Measurements from ENCODE around the gene SOCS1. TPM values are rescaled to one million over a fixed set of nuclear protein-coding genes. Genes with fewer than 3 reads are reported as not detected.

The SOCS1 gene
- total and polyA plus RNA-seq, 2 of the 4 experiments (the other 2 are of a cell fraction): 2.0 to 22.0 TPM

DNA sequence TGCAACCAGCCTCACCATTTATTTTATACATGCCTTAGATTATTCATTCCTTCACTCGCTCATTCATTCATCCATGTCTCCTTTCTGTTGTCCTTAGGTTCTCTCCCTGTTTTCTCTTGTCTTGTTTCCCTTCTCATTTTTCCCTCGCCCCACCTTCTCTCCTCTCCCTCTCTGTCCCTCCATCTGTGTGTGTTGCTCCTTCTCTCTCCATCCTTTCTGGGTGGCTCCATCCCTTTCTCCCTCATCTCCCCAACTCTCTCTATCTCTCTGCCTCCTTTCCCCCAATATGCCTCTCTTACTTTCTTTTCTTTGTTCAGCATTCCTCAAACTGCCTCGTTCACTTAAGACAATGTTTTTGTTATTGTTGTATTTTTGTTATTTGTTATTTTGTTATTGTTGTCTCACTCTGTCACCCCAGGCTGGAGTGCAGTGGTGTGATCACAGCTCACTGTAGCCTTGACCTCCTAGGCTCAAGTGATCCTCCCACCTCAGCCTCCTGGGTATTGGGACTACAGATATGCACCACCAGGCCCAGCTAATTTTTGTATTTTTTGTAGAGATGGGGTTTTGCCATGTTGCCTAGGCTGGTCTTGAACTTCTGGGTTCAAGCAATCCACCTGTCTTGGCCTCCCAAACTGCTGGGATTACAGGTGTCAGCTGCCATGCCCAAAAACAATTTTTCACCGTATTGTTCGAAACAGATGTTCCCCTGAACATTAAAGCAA is 14.4 kb downstream of the SOCS1 start:
- TF ChIP-seq CEBPB (IDR thresholded peaks at IDR 0.05; ENCODE audit: low read depth, low read length) (no peak), NFE2L2 (IDR thresholded peaks at IDR 0.05; ENCODE audit: low read depth, low read length) (no peak), MXI1 (IDR thresholded peaks at IDR 0.05; ENCODE audit: borderline replicate concordance, low read depth, low read length) (no peak), RFX5 (IDR thresholded peaks at IDR 0.05; ENCODE audit: low read depth, low read length) (no peak), CHD1 (IDR thresholded peaks at IDR 0.05; ENCODE audit: low read depth, low read length) (no peak), RCOR1 (IDR thresholded peaks at IDR 0.05; ENCODE audit: insufficient replicate concordance, low read length) (no peak), FOS (IDR thresholded peaks at IDR 0.05; ENCODE audit: low read depth, low read length) (no peak), MAFK (IDR thresholded peaks at IDR 0.05; ENCODE audit: low read depth, low read length) (no peak), RAD21 (IDR thresholded peaks at IDR 0.05; ENCODE audit: low read length) (no peak)
- TF ChIP-seq, protein P1, sequence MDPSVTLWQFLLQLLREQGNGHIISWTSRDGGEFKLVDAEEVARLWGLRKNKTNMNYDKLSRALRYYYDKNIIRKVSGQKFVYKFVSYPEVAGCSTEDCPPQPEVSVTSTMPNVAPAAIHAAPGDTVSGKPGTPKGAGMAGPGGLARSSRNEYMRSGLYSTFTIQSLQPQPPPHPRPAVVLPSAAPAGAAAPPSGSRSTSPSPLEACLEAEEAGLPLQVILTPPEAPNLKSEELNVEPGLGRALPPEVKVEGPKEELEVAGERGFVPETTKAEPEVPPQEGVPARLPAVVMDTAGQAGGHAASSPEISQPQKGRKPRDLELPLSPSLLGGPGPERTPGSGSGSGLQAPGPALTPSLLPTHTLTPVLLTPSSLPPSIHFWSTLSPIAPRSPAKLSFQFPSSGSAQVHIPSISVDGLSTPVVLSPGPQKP (IDR thresholded peaks at IDR 0.05; ENCODE audit: borderline replicate concordance, low read depth, low read length): no peak
- TF ChIP-seq, protein P2, sequence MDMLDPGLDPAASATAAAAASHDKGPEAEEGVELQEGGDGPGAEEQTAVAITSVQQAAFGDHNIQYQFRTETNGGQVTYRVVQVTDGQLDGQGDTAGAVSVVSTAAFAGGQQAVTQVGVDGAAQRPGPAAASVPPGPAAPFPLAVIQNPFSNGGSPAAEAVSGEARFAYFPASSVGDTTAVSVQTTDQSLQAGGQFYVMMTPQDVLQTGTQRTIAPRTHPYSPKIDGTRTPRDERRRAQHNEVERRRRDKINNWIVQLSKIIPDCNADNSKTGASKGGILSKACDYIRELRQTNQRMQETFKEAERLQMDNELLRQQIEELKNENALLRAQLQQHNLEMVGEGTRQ (IDR thresholded peaks at IDR 0.05; ENCODE audit: low read depth, low read length): no peak
- H2BK120ac ChIP-seq (ENCODE audit: low read depth, low read length): no peak overlapping the region
- 100% methylated on average over 1 of the region's 5 CpGs; no CpG with 5 or more reads in 1 of the 2 experiments for WGBS, 2 experiments (ENCODE audit: extremely low coverage in 2 of 2, insufficient read length in 1 of 2)
- no peak overlapping the region for H2AK9ac ChIP-seq (replicated peaks; ENCODE audit: low read depth, low read length, poor library complexity)
- H3K56ac ChIP-seq (ENCODE audit: extremely low read depth, insufficient read depth, low read length): no peak overlapping the region
- no peak overlapping the region for H3K4me2 ChIP-seq (ENCODE audit: low read depth, low read length)
- dilution Hi-C loops (cut with HindIII; ENCODE audit: low sequenced_read_pairs, unreplicated experiment) (no loop called here), in situ Hi-C loops (cut with MboI; ENCODE audit: low sequenced_read_pairs) (no loop called here), intact Hi-C loops (cut with micrococcal nuclease) (no loop called here)
- no peak overlapping the region for H2BK20ac ChIP-seq (ENCODE audit: low read depth, low read length)
- no peak overlapping the region; the same call in 1 of the 2 replicates for H3K14ac ChIP-seq (replicated peaks; ENCODE audit: low read depth, low read length)
- no peaks in the 10 kb centered on the region for H3K79me1 ChIP-seq (ENCODE audit: low read depth in 1 of 2, low read length in 2 of 2)
- H3K4ac ChIP-seq (ENCODE audit: low read depth, low read length): no peak overlapping the region
- DNase-seq (no peak), ATAC-seq (ENCODE audit: low read depth) (no peak)
- no TSS peak for BruUV-seq (replicated peaks)
- H4K91ac ChIP-seq (ENCODE audit: insufficient read depth, low read depth, low read length): no peak overlapping the region
- H3K4me3 ChIP-seq (ENCODE audit: insufficient read depth, low read depth, low read length): no peak overlapping the region
- H3K9ac ChIP-seq (ENCODE audit: low read depth, low read length): no peak overlapping the region
- CTCF ChIA-PET: interaction anchor here (1.0 kb wide), 1 partner anchor 14 kb away, joined by 3 read pairs; no protein-coding TSS in a partner anchor
- H3K4me1 ChIP-seq (ENCODE audit: control insufficient read depth, insufficient read depth, low read length): 0 out of 2 replicates have a peak, but pooled peaks cover 2% of the 10 kb centered on the region
- H3K18ac ChIP-seq (ENCODE audit: low read depth, low read length): no peak overlapping the region
- POLR2A ChIA-PET (ENCODE audit: unreplicated experiment): no interaction called here
- no peak overlapping the region for H4K8ac ChIP-seq (ENCODE audit: low read depth in 2 of 2, low read length in 2 of 2)
- no peaks in the 10 kb centered on the region for H3K9me1 ChIP-seq (ENCODE audit: insufficient read depth, low read length)
- H3K23ac ChIP-seq (ENCODE audit: low read depth, low read length): no peak overlapping the region
- peaks cover 6% of the 10 kb centered on the region for H3K27me3 ChIP-seq (ENCODE audit: control insufficient read depth, insufficient read depth, low read length)
- no peaks in the 10 kb centered on the region for H4K20me1 ChIP-seq (ENCODE audit: insufficient read depth, low read length)
- H2AK5ac ChIP-seq (ENCODE audit: low read depth, low read length): no peak overlapping the region
- no peak overlapping the region for H2BK5ac ChIP-seq (ENCODE audit: low read depth, low read length, poor library complexity, severe bottlenecking)
- no peak overlapping the region for H4K5ac ChIP-seq (ENCODE audit: low read depth, low read length)
- no peaks in the 10 kb centered on the region for H3K36me3 ChIP-seq (ENCODE audit: control insufficient read depth, insufficient read depth, low read length)
- no peak overlapping the region for H2BK15ac ChIP-seq (ENCODE audit: low read depth, low read length)
- H3K9me3 ChIP-seq (ENCODE audit: control insufficient read depth, insufficient read depth, low read length): no peaks in the 10 kb centered on the region
- no peak overlapping the region for H3K27ac ChIP-seq (ENCODE audit: insufficient read depth, low read length)
- H2AFZ ChIP-seq (replicated peaks; ENCODE audit: low read length, poor library complexity): no peak overlapping the region

Measured in IMR-90 (cell line).